A549 treated with RU486 at 1 μM for 4 hours (cell line): Measurements from ENCODE around the gene LMO2. TPM values are rescaled to one million over a fixed set of nuclear protein-coding genes. Genes with fewer than 3 reads are reported as not detected.

Experiments used
- total RNA-seq: library from RNA; stranded (reverse); fragments of 200-300 nt; extraction: Qiagen RNA extraction; gene quantifications from 5 replicates; pipeline ENCODE4 v1.2.3, GENCODE V29; 2022; ENCODE audit warnings: low read depth

Gene LMO2
- 0.31 to 0.97 TPM (median 0.55 TPM) in 5 replicates for total RNA-seq

GRCh38 chr11:33891714-33892327, at the start of gene LMO2:
Gene LMO2 (minus strand): TSS chr11:33892076. CDS start chr11:33869716, 22,360 bp downstream.

Other genes starting within 250 kb of the LMO2 start
- gene C11orf91, start 191.2 kb downstream of the LMO2 start, total RNA-seq: 0.50 to 1.3 TPM (median 0.98 TPM) in 5 replicates
- 715 to 844 TPM (median 792 TPM) in 5 replicates for gene CD59, start 155.7 kb downstream of the LMO2 start, total RNA-seq
- 17.5 to 30.4 TPM (median 26.2 TPM) in 5 replicates for gene FBXO3, start 117.6 kb downstream of the LMO2 start, total RNA-seq
- 152 to 171 TPM (median 154 TPM) in 5 replicates for gene CAPRIN1, start 159.7 kb upstream of the LMO2 start, total RNA-seq
- 48.3 to 55.9 TPM (median 51.2 TPM) in 5 replicates for gene NAT10, start 213.6 kb upstream of the LMO2 start, total RNA-seq